Upper lobe of left lung (tissue), 6 donors: ENCODE measurements around the gene ASB15. TPM values are rescaled to one million over a fixed set of nuclear protein-coding genes. Genes with fewer than 3 reads are reported as not detected.

ENCODE experiments used
- ATAC-seq, 2 donors: fragments of 200-7000 bp; cut with Tn5 transposase; one replicate each; pipeline ENCODE4 v1.9.1; 2022; ENCODE audit warnings: mild to moderate bottlenecking in 2 of 2, moderate library complexity in 2 of 2; ENCODE audit not compliant: low FRiP score in 2 of 2
- DNase-seq, 2 donors: peaks; one replicate each; pipeline ENCODE4 v3.0.0-alpha.2; 2019 to 2020
- H3K27ac ChIP-seq, 4 donors: fragments of 200-600 bp; sonication (generic); one replicate each; pipeline ENCODE4 v1.5.1; 2016 to 2019
- H3K27me3 ChIP-seq, 4 donors: fragments of 200-600 bp; sonication (generic); one replicate each; pipeline ENCODE4 v1.5.1; 2017 to 2019
- H3K36me3 ChIP-seq, 4 donors: fragments of 200-600 bp; sonication (generic); one replicate each; pipeline ENCODE4 v1.5.1; 2016 to 2019
- H3K4me1 ChIP-seq, 4 donors: fragments of 200-600 bp; sonication (generic); one replicate each; pipeline ENCODE4 v1.5.1; 2018 to 2019
- H3K4me3 ChIP-seq, 4 donors: fragments of 200-600 bp; sonication (generic); one replicate each; pipeline ENCODE4 v1.5.1; 2017 to 2019; ENCODE audit warnings: mild to moderate bottlenecking in 2 of 4, moderate library complexity in 1 of 4
- H3K9me3 ChIP-seq, 4 donors: fragments of 200-600 bp; sonication (generic); one replicate each; pipeline ENCODE4 v1.5.1; 2018 to 2019
- CTCF ChIP-seq, 6 experiments: fragments of 450-650 bp in 4 of 6; fragments of 200-600 bp in 2 of 6; sonication (generic) in 2 of 6; IDR thresholded peaks; one replicate each; pipeline ENCODE4 v1.5.1; 2016 to 2019; ENCODE audit warnings: antibody characterized with exemption in 6 of 6
- EP300 ChIP-seq, 4 donors: sonication (generic); formaldehyde crosslinking; IDR thresholded peaks; one replicate each; pipeline ENCODE4 v1.5.1; 2017; ENCODE audit warnings: antibody characterized with exemption in 4 of 4, control low read depth in 2 of 4
- POLR2A ChIP-seq, 4 donors: fragments of 450-650 bp; IDR thresholded peaks; one replicate each; pipeline ENCODE4 v1.5.1; 2016 to 2017; ENCODE audit warnings: antibody characterized with exemption in 4 of 4, mild to moderate bottlenecking in 2 of 4
- POLR2AphosphoS5 ChIP-seq, 2 donors: sonication (generic); formaldehyde crosslinking; IDR thresholded peaks; one replicate each; pipeline ENCODE4 v1.5.1; 2017; ENCODE audit warnings: antibody characterized with exemption in 2 of 2
- WGBS, 2 donors: methylation state at CpG; one replicate each; pipeline ENCODE4 v1.1.5; 2017 to 2018; 5-methylcytosine and 5-hydroxymethylcytosine counted together
- total RNA-seq, 6 donors: library from RNA; depleted of rRNA in 4 of 6; stranded (reverse); fragments of >200 nt in 4 of 6; gene quantifications; one replicate each; pipeline versions ENCODE4 v1.1.0 to v1.2.1, GENCODE V29; 2016 to 2021
- donor health status: DM: no; HTN: no; CAD: no; lungs with moderate emphysema.
- donor health status: DM: no; HTN: yes; CAD: no; lungs with severe emphysema.

The ASB15 gene
- total RNA-seq, 6 donors from 2014 or later: not detected

- Histone ChIP-seq H3K36me3 (no peaks in the 10 kb centered on the region), H3K4me1 (no peaks in the 10 kb centered on the region), H3K27ac (no peak overlapping the region), H3K27me3 (no peaks in the 10 kb centered on the region), H3K9me3 (no peaks in the 10 kb centered on the region), H3K4me3 (no peak overlapping the region)
- ATAC-seq (no peak), DNase-seq (no peak)
- 75 to 90% methylated on average over 2 of the region's 2 CpGs for WGBS, 2 donors
- TF ChIP-seq POLR2AphosphoS5 (IDR thresholded peaks at IDR 0.05): no peak
- no peak for TF ChIP-seq POLR2A (IDR thresholded peaks at IDR 0.05)
- no peak for TF ChIP-seq EP300 (IDR thresholded peaks at IDR 0.05)
- no peak for TF ChIP-seq CTCF (IDR thresholded peaks at IDR 0.05)
Measured at GRCh38 chr7:123649964-123650363, 48.3 kb downstream of the ASB15 start.

GRCh38 chr7:123650595-123650994 is 49.0 kb downstream of the ASB15 start:
- ATAC-seq (no peak), DNase-seq (no peak)
- 61 to 82% methylated on average over 2 of the region's 2 CpGs for WGBS, 2 donors
- no peak for TF ChIP-seq EP300 (IDR thresholded peaks at IDR 0.05)
- no peak for TF ChIP-seq POLR2A (IDR thresholded peaks at IDR 0.05)
- TF ChIP-seq POLR2AphosphoS5 (IDR thresholded peaks at IDR 0.05): no peak
- no peak for TF ChIP-seq CTCF (IDR thresholded peaks at IDR 0.05)
- no peaks in the 10 kb centered on the region for H3K36me3 ChIP-seq
- H3K4me3 ChIP-seq: no peak overlapping the region
- no peaks in the 10 kb centered on the region for H3K9me3 ChIP-seq
- H3K27ac ChIP-seq: no peak overlapping the region
- no peaks in the 10 kb centered on the region for H3K4me1 ChIP-seq
- no peaks in the 10 kb centered on the region for H3K27me3 ChIP-seq

- DNase-seq: no peak
- no peak overlapping the region for H3K27ac ChIP-seq
- WGBS, 2 donors: 96 to 98% methylated on average over 1 of the region's 1 CpG
- H3K27me3 ChIP-seq: no peaks in the 10 kb centered on the region
- H3K36me3 ChIP-seq: no peaks in the 10 kb centered on the region
- no peaks in the 10 kb centered on the region for H3K9me3 ChIP-seq
- TF ChIP-seq POLR2AphosphoS5 (IDR thresholded peaks at IDR 0.05): no peak
- TF ChIP-seq POLR2A (IDR thresholded peaks at IDR 0.05): no peak
- no peak for TF ChIP-seq EP300 (IDR thresholded peaks at IDR 0.05)
- no peak for TF ChIP-seq CTCF (IDR thresholded peaks at IDR 0.05)
- no peak overlapping the region for H3K4me3 ChIP-seq
- H3K4me1 ChIP-seq: no peaks in the 10 kb centered on the region
- no peak for ATAC-seq
Measured at GRCh38 chr7:123652406-123652805, 50.8 kb downstream of the ASB15 start.

GRCh38 chr7:123653162-123653561 is 51.5 kb downstream of the ASB15 start:
- DNase-seq (no peak), ATAC-seq (no peak)
- no peaks in the 10 kb centered on the region for H3K27me3 ChIP-seq
- H3K9me3 ChIP-seq: no peaks in the 10 kb centered on the region
- no peaks in the 10 kb centered on the region for H3K36me3 ChIP-seq
- no peak overlapping the region for H3K4me3 ChIP-seq
- WGBS, 2 donors: 87 to 90% methylated on average over 6 of the region's 6 CpGs
- no peak overlapping the region for H3K27ac ChIP-seq
- no peaks in the 10 kb centered on the region for H3K4me1 ChIP-seq
- TF ChIP-seq POLR2A (IDR thresholded peaks at IDR 0.05) (no peak), CTCF (IDR thresholded peaks at IDR 0.05) (no peak), POLR2AphosphoS5 (IDR thresholded peaks at IDR 0.05) (no peak), EP300 (IDR thresholded peaks at IDR 0.05) (no peak)

- TF ChIP-seq CTCF (IDR thresholded peaks at IDR 0.05): no peak
- no peak for TF ChIP-seq EP300 (IDR thresholded peaks at IDR 0.05)
- TF ChIP-seq POLR2A (IDR thresholded peaks at IDR 0.05): no peak
- TF ChIP-seq POLR2AphosphoS5 (IDR thresholded peaks at IDR 0.05): no peak
- no peak for ATAC-seq
- H3K4me3 ChIP-seq: no peak within 1 kb of the TSS
- H3K36me3 ChIP-seq: no peaks in the 10 kb centered on the region
- 75 to 80% methylated on average over 6 of the region's 6 CpGs for WGBS, 2 donors
- H3K4me1 ChIP-seq: no peaks in the 10 kb centered on the region
- no peak for DNase-seq
- no peaks in the 10 kb centered on the region for H3K27me3 ChIP-seq
- H3K9me3 ChIP-seq: no peaks in the 10 kb centered on the region
- no peak within 1 kb of the TSS for H3K27ac ChIP-seq
Measured at GRCh38 chr7:123655614-123656013, 54.0 kb downstream of the ASB15 start, which contains the start of gene LMOD2. Gene LMOD2, plus strand, starts transcription at chr7:123655866. Its CDS starts 98 bp downstream, at chr7:123655964.
